HCT116 (cell line): ENCODE results near the gene ADCYAP1. TPM values are rescaled to one million over a fixed set of nuclear protein-coding genes. Genes with fewer than 3 reads are reported as not detected.

Experiments
- ATAC-seq: fragments of 200-7000 bp; cut with Tn5 transposase; 2 replicates; pipeline ENCODE4 v1.9.1; 2020; ENCODE audit warnings: mild to moderate bottlenecking, moderate library complexity
- BruUV-seq: library from RNA; stranded (reverse); fragments of 400-500 nt; replicated peaks from 2 replicates; lab custom pipeline; 2021; lab: Mats Ljungman, UMichigan
- CTCF ChIA-PET: fragments of 300-600 bp; sonication (Branson Sonifier 250); formaldehyde crosslinking; loops from one replicate; lab custom pipeline; 2021; ENCODE audit warnings: antibody characterized with exemption; lab: Charles Lee
- POLR2A ChIA-PET: fragments of 300-600, 350-600 bp; sonication (Branson Sonifier 250); formaldehyde crosslinking; loops from one replicate; lab custom pipeline; 2021; ENCODE audit warnings: antibody characterized with exemption; lab: Charles Lee
- RAD21 ChIA-PET, 2 experiments: fragments of 300-600 bp; sonication (Branson Sonifier 250); formaldehyde crosslinking; loops; one replicate each; lab custom pipeline; 2023; ENCODE audit warnings: low total read pairs in 2 of 2; ENCODE audit not compliant: uncharacterized antibody in 2 of 2, unreplicated experiment in 2 of 2, low non-redundant PET in 1 of 2; lab: Charles Lee
- DNase-seq: peaks from one replicate; pipeline ENCODE4 v3.0.0-alpha.2; 2010; ENCODE audit warnings: low read depth, low spot score
- H2AFZ ChIP-seq: fragments of 200-600 bp; shearing (Covaris generic), sonication (generic); 2 replicates; pipeline ENCODE4 v1.6.1; 2017; ENCODE audit warnings: low read depth, mixed run types, mixed read lengths, antibody characterized with exemption, low read length; ENCODE audit not compliant: poor library complexity, severe bottlenecking
- H3K27ac ChIP-seq: 2 replicates; pipeline ENCODE4 v1.5.1; 2012; ENCODE audit warnings: low read depth, low read length
- H3K27me3 ChIP-seq: fragments of 200-600 bp; sonication (generic); 2 replicates; pipeline ENCODE4 v1.6.1; 2016; ENCODE audit warnings: mixed run types, low read length, mixed read lengths; ENCODE audit not compliant: insufficient read depth
- H3K36me3 ChIP-seq, 2 experiments: fragments of 200-500 bp in 1 of 2; fragments of 200-600 bp in 1 of 2; sonication (Bioruptor generic) in 1 of 2; sonication (generic) in 1 of 2; 2 replicates each; pipeline versions ENCODE4 v1.5.1 to v1.6.1; 2014 to 2016; ENCODE audit warnings: low read length in 2 of 2, inconsistent platforms in 1 of 2, mixed read lengths in 1 of 2, mixed run types in 1 of 2; ENCODE audit not compliant: insufficient read depth in 2 of 2, control insufficient read depth in 1 of 2
- H3K4me1 ChIP-seq, 2 experiments: fragments of 200-600 bp in 1 of 2; sonication (generic) in 1 of 2; 2 replicates each; pipeline versions ENCODE4 v1.5.1 to v1.6.1; 2012 to 2017; ENCODE audit warnings: low read length in 2 of 2, inconsistent platforms in 1 of 2, mild to moderate bottlenecking in 1 of 2, mixed read lengths in 1 of 2, mixed run types in 1 of 2, moderate library complexity in 1 of 2; ENCODE audit not compliant: insufficient read depth in 2 of 2, control insufficient read depth in 1 of 2
- H3K4me2 ChIP-seq: fragments of 200-600 bp; sonication (generic); 2 replicates; pipeline ENCODE4 v1.6.1; 2017; ENCODE audit warnings: mixed run types, low read length, mixed read lengths
- H3K4me3 ChIP-seq, 2 experiments: fragments of 200-600 bp in 1 of 2; sonication (generic) in 1 of 2; replicated peaks in 1 of 2; 2 replicates each; pipeline ENCODE4 v1.5.1; 2011 to 2016; ENCODE audit warnings: low read length in 2 of 2, control low read depth in 1 of 2, low read depth in 1 of 2, mild to moderate bottlenecking in 1 of 2, mixed read lengths in 1 of 2, mixed run types in 1 of 2
- H3K79me2 ChIP-seq: fragments of 200-600 bp; sonication (generic); 2 replicates; pipeline ENCODE4 v1.6.1; 2017; ENCODE audit warnings: mild to moderate bottlenecking, mixed run types, low read length, moderate library complexity, mixed read lengths; ENCODE audit not compliant: insufficient read depth
- H3K9ac ChIP-seq: fragments of 200-600 bp; sonication (generic); 2 replicates; pipeline ENCODE4 v1.6.1; 2016; ENCODE audit warnings: low read length, mixed read lengths
- H3K9me2 ChIP-seq: fragments of 200-600 bp; sonication (generic), shearing (Covaris generic); 2 replicates; pipeline ENCODE4 v1.6.1; 2017; ENCODE audit warnings: mixed run types, mild to moderate bottlenecking, moderate library complexity; ENCODE audit not compliant: insufficient read depth
- H3K9me3 ChIP-seq, 2 experiments: fragments of 200-500 bp in 1 of 2; fragments of 200-600 bp in 1 of 2; sonication (Bioruptor generic) in 1 of 2; sonication (generic) in 1 of 2; 2 replicates each; pipeline ENCODE4 v1.6.1; 2014 to 2017; ENCODE audit warnings: low read length in 2 of 2, mixed read lengths in 2 of 2, inconsistent platforms in 1 of 2, low read depth in 1 of 2, mild to moderate bottlenecking in 1 of 2, mixed run types in 1 of 2, moderate library complexity in 1 of 2; ENCODE audit not compliant: control insufficient read depth in 1 of 2, insufficient read depth in 1 of 2
- H4K20me1 ChIP-seq: fragments of 200-600 bp; sonication (generic), shearing (Covaris generic); 2 replicates; pipeline ENCODE4 v1.6.1; 2017; ENCODE audit warnings: mixed run types, mild to moderate bottlenecking, moderate library complexity; ENCODE audit not compliant: insufficient read depth
- JUND ChIP-seq: IDR thresholded peaks from 2 replicates; pipeline ENCODE4 v1.6.1; 2012
- ZNF274 ChIP-seq: fragments of 200-500 bp; sonication (Bioruptor generic); IDR thresholded peaks from 2 replicates; pipeline ENCODE4 v1.6.1; 2014; ENCODE audit warnings: mild to moderate bottlenecking, low read depth, low read length, inconsistent platforms
- intact Hi-C: fragments of 100-400 bp; cut with micrococcal nuclease; formaldehyde crosslinking; loops from 2 replicates; pipeline ENCODE4 v1.10.0; 2022
- total RNA-seq: library from RNA; stranded (reverse); gene quantifications from one replicate; pipeline ENCODE4 v1.2.1, GENCODE V29; 2021; ENCODE audit not compliant: unreplicated experiment
- TF ChIP-seq, protein P1 (sequence below): IDR thresholded peaks from 2 replicates; pipeline ENCODE4 v1.6.1; 2012; ENCODE audit warnings: low read depth
- TF ChIP-seq, protein P2 (sequence below): IDR thresholded peaks from 2 replicates; pipeline ENCODE4 v1.6.1; 2011; ENCODE audit warnings: mild to moderate bottlenecking, low read length, moderate library complexity; ENCODE audit not compliant: insufficient replicate concordance; ENCODE audit errors: extremely low read depth

Gene ADCYAP1
- total RNA-seq, 1 experiment from 2014 or later, result not detected

DNA sequence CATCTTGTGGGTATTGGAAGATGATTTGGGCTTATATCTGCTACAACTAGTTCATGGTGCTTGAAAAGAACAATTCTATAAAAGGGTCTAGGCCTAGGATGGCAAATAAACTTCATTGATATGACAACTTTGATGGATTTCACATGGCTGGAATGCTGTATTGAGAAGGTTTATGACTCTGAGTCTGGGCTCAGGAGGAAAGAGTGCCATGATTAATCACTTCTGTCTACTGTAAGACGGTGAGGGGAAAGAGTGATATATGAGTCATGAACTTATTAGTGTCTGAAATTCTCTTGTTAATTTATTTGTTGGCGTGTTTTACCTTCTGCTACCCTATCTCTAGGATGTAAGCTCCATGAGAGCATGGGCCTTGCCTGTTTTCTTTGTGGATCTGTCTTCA, 17.0 kb upstream of the ADCYAP1 start:
- no peak overlapping the region for H3K9ac ChIP-seq
- ATAC-seq, result no peak
- TF ChIP-seq, protein P1, sequence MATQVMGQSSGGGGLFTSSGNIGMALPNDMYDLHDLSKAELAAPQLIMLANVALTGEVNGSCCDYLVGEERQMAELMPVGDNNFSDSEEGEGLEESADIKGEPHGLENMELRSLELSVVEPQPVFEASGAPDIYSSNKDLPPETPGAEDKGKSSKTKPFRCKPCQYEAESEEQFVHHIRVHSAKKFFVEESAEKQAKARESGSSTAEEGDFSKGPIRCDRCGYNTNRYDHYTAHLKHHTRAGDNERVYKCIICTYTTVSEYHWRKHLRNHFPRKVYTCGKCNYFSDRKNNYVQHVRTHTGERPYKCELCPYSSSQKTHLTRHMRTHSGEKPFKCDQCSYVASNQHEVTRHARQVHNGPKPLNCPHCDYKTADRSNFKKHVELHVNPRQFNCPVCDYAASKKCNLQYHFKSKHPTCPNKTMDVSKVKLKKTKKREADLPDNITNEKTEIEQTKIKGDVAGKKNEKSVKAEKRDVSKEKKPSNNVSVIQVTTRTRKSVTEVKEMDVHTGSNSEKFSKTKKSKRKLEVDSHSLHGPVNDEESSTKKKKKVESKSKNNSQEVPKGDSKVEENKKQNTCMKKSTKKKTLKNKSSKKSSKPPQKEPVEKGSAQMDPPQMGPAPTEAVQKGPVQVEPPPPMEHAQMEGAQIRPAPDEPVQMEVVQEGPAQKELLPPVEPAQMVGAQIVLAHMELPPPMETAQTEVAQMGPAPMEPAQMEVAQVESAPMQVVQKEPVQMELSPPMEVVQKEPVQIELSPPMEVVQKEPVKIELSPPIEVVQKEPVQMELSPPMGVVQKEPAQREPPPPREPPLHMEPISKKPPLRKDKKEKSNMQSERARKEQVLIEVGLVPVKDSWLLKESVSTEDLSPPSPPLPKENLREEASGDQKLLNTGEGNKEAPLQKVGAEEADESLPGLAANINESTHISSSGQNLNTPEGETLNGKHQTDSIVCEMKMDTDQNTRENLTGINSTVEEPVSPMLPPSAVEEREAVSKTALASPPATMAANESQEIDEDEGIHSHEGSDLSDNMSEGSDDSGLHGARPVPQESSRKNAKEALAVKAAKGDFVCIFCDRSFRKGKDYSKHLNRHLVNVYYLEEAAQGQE, result no peak
- TF ChIP-seq JUND, result no peak
- TF ChIP-seq, protein P2, sequence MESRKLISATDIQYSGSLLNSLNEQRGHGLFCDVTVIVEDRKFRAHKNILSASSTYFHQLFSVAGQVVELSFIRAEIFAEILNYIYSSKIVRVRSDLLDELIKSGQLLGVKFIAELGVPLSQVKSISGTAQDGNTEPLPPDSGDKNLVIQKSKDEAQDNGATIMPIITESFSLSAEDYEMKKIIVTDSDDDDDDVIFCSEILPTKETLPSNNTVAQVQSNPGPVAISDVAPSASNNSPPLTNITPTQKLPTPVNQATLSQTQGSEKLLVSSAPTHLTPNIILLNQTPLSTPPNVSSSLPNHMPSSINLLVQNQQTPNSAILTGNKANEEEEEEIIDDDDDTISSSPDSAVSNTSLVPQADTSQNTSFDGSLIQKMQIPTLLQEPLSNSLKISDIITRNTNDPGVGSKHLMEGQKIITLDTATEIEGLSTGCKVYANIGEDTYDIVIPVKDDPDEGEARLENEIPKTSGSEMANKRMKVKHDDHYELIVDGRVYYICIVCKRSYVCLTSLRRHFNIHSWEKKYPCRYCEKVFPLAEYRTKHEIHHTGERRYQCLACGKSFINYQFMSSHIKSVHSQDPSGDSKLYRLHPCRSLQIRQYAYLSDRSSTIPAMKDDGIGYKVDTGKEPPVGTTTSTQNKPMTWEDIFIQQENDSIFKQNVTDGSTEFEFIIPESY, result no peak
- no peak for TF ChIP-seq ZNF274
- TF ChIP-seq, all 23 proteins: peak for 0
- H3K36me3 ChIP-seq, result no peaks in the 10 kb centered on the region
- no peak overlapping the region for H3K27ac ChIP-seq
- RAD21 ChIA-PET, result no interaction called here
- no peaks in the 10 kb centered on the region for H3K9me3 ChIP-seq
- H3K4me2 ChIP-seq, result no peak overlapping the region
- no peak overlapping the region for H2AFZ ChIP-seq
- POLR2A ChIA-PET, result no interaction called here
- H3K79me2 ChIP-seq, result no peaks in the 10 kb centered on the region
- intact Hi-C loops, result no loop called here
- H3K4me3 ChIP-seq, result no peak overlapping the region
- CTCF ChIA-PET, result no interaction called here
- peaks cover 12% of the 10 kb centered on the region; the same call in 1 of the 2 replicates for H3K27me3 ChIP-seq
- H3K4me1 ChIP-seq, result no peaks in the 10 kb centered on the region
- BruUV-seq, result no TSS peak
- no peaks in the 10 kb centered on the region for H3K9me2 ChIP-seq
- DNase-seq, result no peak
- no peaks in the 10 kb centered on the region for H4K20me1 ChIP-seq
